DOHH2 (cell line): ENCODE data around the gene N4BP3.

Experiments used
- EZH2phosphoT487 ChIP-seq: fragments of 200-600 bp; sonication (generic); IDR thresholded peaks from 2 replicates; pipeline ENCODE4 v1.6.1; 2017; ENCODE audit warnings: borderline replicate concordance, mild to moderate bottlenecking, antibody characterized with exemption, low read length, moderate library complexity, mixed read lengths
- TF ChIP-seq, protein P1 (sequence below): fragments of 200-600 bp; sonication (generic); IDR thresholded peaks from one replicate; pipeline ENCODE4 v1.5.1; 2014; ENCODE audit warnings: antibody characterized with exemption, mild to moderate bottlenecking, low read depth, low read length; ENCODE audit not compliant: poor library complexity, severe bottlenecking

GRCh38 chr5:178103612-178104011 lies 9.7 kb upstream of the N4BP3 start:
- TF ChIP-seq, protein P1, sequence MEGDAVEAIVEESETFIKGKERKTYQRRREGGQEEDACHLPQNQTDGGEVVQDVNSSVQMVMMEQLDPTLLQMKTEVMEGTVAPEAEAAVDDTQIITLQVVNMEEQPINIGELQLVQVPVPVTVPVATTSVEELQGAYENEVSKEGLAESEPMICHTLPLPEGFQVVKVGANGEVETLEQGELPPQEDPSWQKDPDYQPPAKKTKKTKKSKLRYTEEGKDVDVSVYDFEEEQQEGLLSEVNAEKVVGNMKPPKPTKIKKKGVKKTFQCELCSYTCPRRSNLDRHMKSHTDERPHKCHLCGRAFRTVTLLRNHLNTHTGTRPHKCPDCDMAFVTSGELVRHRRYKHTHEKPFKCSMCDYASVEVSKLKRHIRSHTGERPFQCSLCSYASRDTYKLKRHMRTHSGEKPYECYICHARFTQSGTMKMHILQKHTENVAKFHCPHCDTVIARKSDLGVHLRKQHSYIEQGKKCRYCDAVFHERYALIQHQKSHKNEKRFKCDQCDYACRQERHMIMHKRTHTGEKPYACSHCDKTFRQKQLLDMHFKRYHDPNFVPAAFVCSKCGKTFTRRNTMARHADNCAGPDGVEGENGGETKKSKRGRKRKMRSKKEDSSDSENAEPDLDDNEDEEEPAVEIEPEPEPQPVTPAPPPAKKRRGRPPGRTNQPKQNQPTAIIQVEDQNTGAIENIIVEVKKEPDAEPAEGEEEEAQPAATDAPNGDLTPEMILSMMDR, result no peak
- no peak for TF ChIP-seq EZH2phosphoT487
